ENCODE data around the gene MYCBPAP. TPM values are rescaled to one million over a fixed set of nuclear protein-coding genes. Genes with fewer than 3 reads are reported as not detected.

Gene MYCBPAP
- total RNA-seq, 2 donors from 2014 or later: 0.56 to 2.8 TPM

DNA sequence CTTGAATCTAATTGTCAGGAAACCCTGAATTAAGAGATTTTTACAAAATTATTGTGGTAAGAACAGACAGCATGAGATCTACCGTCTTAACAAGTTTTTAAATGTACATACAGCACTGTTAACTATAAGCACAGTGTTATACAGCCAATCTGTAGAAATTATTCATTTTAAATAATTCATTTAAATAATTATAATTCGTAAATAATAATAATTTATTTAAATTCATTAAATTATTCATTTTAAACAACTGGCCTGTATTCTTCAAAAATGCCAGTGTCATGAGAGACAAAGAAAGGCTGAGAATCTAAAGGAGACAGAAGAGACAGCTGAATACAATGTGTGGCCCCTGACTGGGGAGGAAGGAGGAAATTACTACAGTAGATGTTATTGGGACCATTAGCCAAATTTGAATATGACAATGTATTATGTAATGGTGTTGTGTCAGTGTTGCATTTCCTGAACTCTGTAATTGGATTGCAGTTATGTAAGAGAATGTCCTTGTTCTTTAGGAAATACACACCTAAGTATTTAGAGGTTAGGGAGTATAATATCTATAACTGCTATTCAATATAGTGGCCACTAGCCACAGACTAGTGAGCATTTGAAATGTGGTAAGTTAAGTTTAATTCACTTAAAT is 27.3 kb upstream of the MYCBPAP start:
- Histone ChIP-seq H3K4me1 (peaks cover 7% of the 10 kb centered on the region), H3K36me3 (no peaks in the 10 kb centered on the region), H3K27me3 (no peaks in the 10 kb centered on the region), H3K4me3 (no peak overlapping the region), H3K9ac (ENCODE audit: low read depth in 2 of 2, low read length in 2 of 2) (no peak overlapping the region), H3K27ac (no peak overlapping the region), H3K9me3 (no peaks in the 10 kb centered on the region)
- DNase-seq: no peak
- intact Hi-C loops (cut with DNase I): loop anchor here (5.0 to 10.0 kb wide), 2 partner anchors 56 to 144 kb away; no protein-coding TSS in a partner anchor
- TF ChIP-seq, protein P1, sequence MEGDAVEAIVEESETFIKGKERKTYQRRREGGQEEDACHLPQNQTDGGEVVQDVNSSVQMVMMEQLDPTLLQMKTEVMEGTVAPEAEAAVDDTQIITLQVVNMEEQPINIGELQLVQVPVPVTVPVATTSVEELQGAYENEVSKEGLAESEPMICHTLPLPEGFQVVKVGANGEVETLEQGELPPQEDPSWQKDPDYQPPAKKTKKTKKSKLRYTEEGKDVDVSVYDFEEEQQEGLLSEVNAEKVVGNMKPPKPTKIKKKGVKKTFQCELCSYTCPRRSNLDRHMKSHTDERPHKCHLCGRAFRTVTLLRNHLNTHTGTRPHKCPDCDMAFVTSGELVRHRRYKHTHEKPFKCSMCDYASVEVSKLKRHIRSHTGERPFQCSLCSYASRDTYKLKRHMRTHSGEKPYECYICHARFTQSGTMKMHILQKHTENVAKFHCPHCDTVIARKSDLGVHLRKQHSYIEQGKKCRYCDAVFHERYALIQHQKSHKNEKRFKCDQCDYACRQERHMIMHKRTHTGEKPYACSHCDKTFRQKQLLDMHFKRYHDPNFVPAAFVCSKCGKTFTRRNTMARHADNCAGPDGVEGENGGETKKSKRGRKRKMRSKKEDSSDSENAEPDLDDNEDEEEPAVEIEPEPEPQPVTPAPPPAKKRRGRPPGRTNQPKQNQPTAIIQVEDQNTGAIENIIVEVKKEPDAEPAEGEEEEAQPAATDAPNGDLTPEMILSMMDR (IDR thresholded peaks at IDR 0.05): no peak

DNA sequence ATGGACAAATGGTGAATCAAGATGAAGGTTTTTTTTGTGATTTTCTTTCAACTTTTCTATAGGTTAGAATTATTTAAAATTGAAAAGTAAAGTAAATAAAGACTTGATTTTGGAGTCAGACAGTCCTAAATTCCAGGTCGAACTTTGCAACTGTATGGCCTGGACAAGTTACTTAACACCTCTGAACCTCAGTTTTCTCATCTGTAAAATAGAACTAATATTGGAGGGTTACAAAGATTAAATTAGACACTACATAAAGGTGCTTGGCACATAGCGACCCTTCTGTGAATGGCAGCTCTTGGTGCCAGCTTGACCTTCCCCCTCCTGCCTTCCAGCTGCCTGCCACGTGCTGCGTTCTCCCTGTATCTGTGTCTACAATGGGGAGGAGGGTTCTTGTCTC is 26.6 kb upstream of the MYCBPAP start:
- no peak for DNase-seq
- intact Hi-C loops (cut with DNase I): loop anchor here (5.0 to 10.0 kb wide), 2 partner anchors 56 to 143 kb away; no protein-coding TSS in a partner anchor
- no peaks in the 10 kb centered on the region for H3K27me3 ChIP-seq
- H3K9ac ChIP-seq (ENCODE audit: low read depth in 2 of 2, low read length in 2 of 2): no peak overlapping the region
- H3K9me3 ChIP-seq: no peaks in the 10 kb centered on the region
- H3K36me3 ChIP-seq: no peaks in the 10 kb centered on the region
- TF ChIP-seq, protein P1 (IDR thresholded peaks at IDR 0.05): no peak
- H3K4me3 ChIP-seq: no peak overlapping the region
- peaks cover 7% of the 10 kb centered on the region for H3K4me1 ChIP-seq
- no peak overlapping the region for H3K27ac ChIP-seq

DNA sequence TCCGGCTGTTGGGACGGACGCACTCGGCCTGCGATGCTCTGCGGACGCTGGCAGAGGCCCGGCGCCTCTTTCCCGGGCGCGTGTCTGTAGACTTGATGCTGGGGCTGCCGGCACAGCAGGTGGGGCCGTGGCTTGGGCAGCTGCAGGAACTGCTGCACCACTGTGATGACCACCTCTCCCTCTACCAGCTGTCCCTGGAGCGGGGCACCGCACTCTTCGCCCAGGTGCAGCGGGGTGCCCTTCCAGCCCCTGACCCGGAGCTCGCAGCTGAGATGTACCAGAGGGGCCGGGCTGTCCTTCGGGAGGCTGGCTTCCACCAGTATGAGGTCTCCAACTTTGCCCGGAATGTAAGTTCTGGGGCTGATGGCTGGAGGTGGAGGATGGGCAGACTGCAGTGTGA is 26.1 kb upstream of the MYCBPAP start:
- Histone ChIP-seq H3K9me3 (no peaks in the 10 kb centered on the region), H3K9ac (ENCODE audit: low read depth in 2 of 2, low read length in 2 of 2) (no peak overlapping the region), H3K27ac (no peak overlapping the region), H3K4me3 (no peak overlapping the region), H3K27me3 (no peaks in the 10 kb centered on the region), H3K36me3 (no peaks in the 10 kb centered on the region), H3K4me1 (peaks cover 7% of the 10 kb centered on the region)
- DNase-seq: no peak
- TF ChIP-seq, protein P1 (IDR thresholded peaks at IDR 0.05): no peak
- intact Hi-C loops (cut with DNase I): loop anchor here (5.0 to 10.0 kb wide), 2 partner anchors 55 to 143 kb away; no protein-coding TSS in a partner anchor

DNA sequence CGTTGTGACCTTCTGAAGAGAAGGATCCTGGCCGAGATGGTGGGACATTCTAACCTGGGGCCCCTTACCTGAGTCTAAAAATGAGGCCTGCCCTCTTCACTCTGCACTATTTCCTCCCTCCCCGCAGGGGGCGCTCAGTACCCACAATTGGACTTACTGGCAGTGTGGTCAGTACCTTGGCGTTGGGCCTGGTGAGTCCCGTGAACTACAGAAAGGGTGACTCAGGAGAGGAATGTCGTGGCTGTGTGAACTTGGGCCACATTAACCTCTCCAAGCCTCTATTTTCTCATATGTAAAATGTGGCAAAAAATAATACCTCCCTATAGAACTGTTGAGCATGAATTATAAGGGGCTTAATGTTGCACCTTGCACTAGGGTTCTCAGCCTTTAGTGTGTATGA is 25.7 kb upstream of the MYCBPAP start:
- peaks cover 7% of the 10 kb centered on the region for H3K4me1 ChIP-seq
- H3K27me3 ChIP-seq: no peaks in the 10 kb centered on the region
- H3K9me3 ChIP-seq: no peaks in the 10 kb centered on the region
- DNase-seq: peak; percentile 94
- H3K9ac ChIP-seq (ENCODE audit: low read depth in 2 of 2, low read length in 2 of 2): no peak overlapping the region
- TF ChIP-seq, protein P1 (IDR thresholded peaks at IDR 0.05): peak; percentile 79
- no peak overlapping the region for H3K4me3 ChIP-seq
- intact Hi-C loops (cut with DNase I): loop anchor here (5.0 to 10.0 kb wide), 2 partner anchors 55 to 142 kb away; no protein-coding TSS in a partner anchor
- no peak overlapping the region for H3K27ac ChIP-seq
- H3K36me3 ChIP-seq: no peaks in the 10 kb centered on the region

DNA sequence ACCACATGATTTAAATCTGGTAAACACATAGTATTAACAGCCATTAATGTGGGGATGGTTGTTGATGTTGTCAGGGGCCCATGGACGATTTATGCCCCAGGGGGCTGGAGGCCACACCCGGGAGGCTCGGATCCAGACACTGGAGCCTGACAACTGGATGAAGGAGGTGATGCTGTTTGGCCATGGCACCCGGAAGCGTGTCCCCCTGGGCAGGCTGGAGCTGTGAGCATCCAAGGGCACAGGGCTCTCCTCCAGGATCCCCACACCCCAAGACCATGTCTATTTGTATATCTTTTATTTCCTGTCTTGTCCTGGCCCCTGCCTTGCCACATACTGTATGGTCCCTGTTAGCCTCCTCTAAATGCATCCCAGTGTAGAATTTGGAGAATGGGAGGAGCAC is 25.0 kb upstream of the MYCBPAP start:
- Histone ChIP-seq H3K27ac (no peak overlapping the region), H3K27me3 (no peaks in the 10 kb centered on the region), H3K4me1 (peaks cover 7% of the 10 kb centered on the region), H3K4me3 (no peak overlapping the region), H3K9me3 (no peaks in the 10 kb centered on the region), H3K36me3 (no peaks in the 10 kb centered on the region), H3K9ac (ENCODE audit: low read depth in 2 of 2, low read length in 2 of 2) (no peak overlapping the region)
- intact Hi-C loops (cut with DNase I): loop anchor here (5.0 to 10.0 kb wide), 2 partner anchors 54 to 142 kb away; no protein-coding TSS in a partner anchor
- no peak for DNase-seq
- TF ChIP-seq, protein P1 (IDR thresholded peaks at IDR 0.05): no peak
